Activated T-helper 1 cell treated with Interleukin-2 at 50 U/mL for 16 hours (primary cell): ENCODE data around the gene MAGI2.

Experiments used
- DNase-seq: peaks from one replicate; pipeline ENCODE4 v3.0.0-alpha.2; 2020; ENCODE audit warnings: low read depth

Gene MAGI2

GRCh38 chr7:78080811-78081210 lies 1372.7 kb downstream of the MAGI2 start:
- no peak for DNase-seq

GRCh38 chr7:78080241-78080640 lies 1373.2 kb downstream of the MAGI2 start:
- DNase-seq, result no peak

- no peak for DNase-seq
These were observed 1378.8 kb downstream of the MAGI2 start for GRCh38 chr7:78074713-78075112.

- no peak for DNase-seq
These were observed 1379.7 kb downstream of the MAGI2 start for GRCh38 chr7:78073609-78074382.

- no peak for DNase-seq
These were observed 1381.3 kb downstream of the MAGI2 start for GRCh38 chr7:78072201-78072590.

GRCh38 chr7:78071491-78072200 lies 1381.8 kb downstream of the MAGI2 start:
- no peak for DNase-seq

- DNase-seq, result no peak
These were observed 1386.9 kb downstream of the MAGI2 start for GRCh38 chr7:78066599-78066998.

- no peak for DNase-seq
These were observed 1389.7 kb downstream of the MAGI2 start for GRCh38 chr7:78063758-78064157.

- no peak for DNase-seq
These were observed 1391.3 kb downstream of the MAGI2 start for GRCh38 chr7:78062214-78062613.

GRCh38 chr7:78057571-78057970 lies 1395.9 kb downstream of the MAGI2 start:
- DNase-seq, result no peak

- no peak for DNase-seq
These were observed 1397.9 kb downstream of the MAGI2 start for GRCh38 chr7:78055599-78055998.

- DNase-seq, result no peak
These were observed 1398.4 kb downstream of the MAGI2 start for GRCh38 chr7:78055001-78055573.

- no peak for DNase-seq
These were observed 1401.4 kb downstream of the MAGI2 start for GRCh38 chr7:78052112-78052511.

- no peak for DNase-seq
These were observed 1405.7 kb downstream of the MAGI2 start for GRCh38 chr7:78047800-78048199.

GRCh38 chr7:78043159-78043558 lies 1410.3 kb downstream of the MAGI2 start:
- no peak for DNase-seq

- DNase-seq, result no peak
These were observed 1412.0 kb downstream of the MAGI2 start for GRCh38 chr7:78041423-78041822.

- peak; percentile 35 for DNase-seq
These were observed 1413.4 kb downstream of the MAGI2 start for GRCh38 chr7:78039790-78040776.

GRCh38 chr7:78038465-78039080 lies 1414.9 kb downstream of the MAGI2 start:
- DNase-seq, result no peak

- no peak for DNase-seq
These were observed 1415.9 kb downstream of the MAGI2 start for GRCh38 chr7:78037603-78038002.

- no peak for DNase-seq
These were observed 1420.1 kb downstream of the MAGI2 start for GRCh38 chr7:78033410-78033809.

- DNase-seq, result no peak
These were observed 1427.0 kb downstream of the MAGI2 start for GRCh38 chr7:78026492-78026891.

- DNase-seq, result no peak
These were observed 1428.9 kb downstream of the MAGI2 start for GRCh38 chr7:78024591-78024990.
